GM04504 (cell line): ENCODE measurements around the gene BABAM2.
"Not testable (repeated sequence)": the region's sequence is repeated elsewhere in the genome, so short reads cannot be mapped to it uniquely, and the experiment has no call there.

Experiments used
- DNase-seq: peaks from one replicate; pipeline ENCODE4 v3.0.0-alpha.2; 2012; ENCODE audit warnings: low read depth

Gene BABAM2

GRCh38 chr2:27890146-27890923 is at the start of gene BABAM2, which contains the start of gene RBKS:
TSS of gene BABAM2 (plus strand) at chr2:27890729. CDS start at chr2:27894557, 3,828 bp downstream.
TSS of gene RBKS (minus strand) at chr2:27890387. CDS start at chr2:27890345, 42 bp downstream.
- DNase-seq, result peak; percentile 66

GRCh38 chr2:27842894-27843293 is 47.6 kb upstream of the BABAM2 start:
- no peak for DNase-seq

GRCh38 chr2:27843992-27844391 is 46.5 kb upstream of the BABAM2 start:
- no peak for DNase-seq

- DNase-seq, result no peak
Measured at GRCh38 chr2:27844821-27845255, 45.7 kb upstream of the BABAM2 start.

- DNase-seq, result no peak
Measured at GRCh38 chr2:27847333-27847732, 43.2 kb upstream of the BABAM2 start.

GRCh38 chr2:27849558-27850205 is 40.8 kb upstream of the BABAM2 start:
- no peak for DNase-seq

GRCh38 chr2:27852691-27853090 is 37.8 kb upstream of the BABAM2 start:
- DNase-seq, result no peak

- DNase-seq, result no peak
Measured at GRCh38 chr2:27854229-27854862, 36.2 kb upstream of the BABAM2 start.

GRCh38 chr2:27855476-27855875 is 35.1 kb upstream of the BABAM2 start:
- DNase-seq, result peak; percentile 24

- DNase-seq, result no peak
Measured at GRCh38 chr2:27856386-27856785, 34.1 kb upstream of the BABAM2 start.

GRCh38 chr2:27856956-27857355 is 33.6 kb upstream of the BABAM2 start:
- DNase-seq, result no peak

- DNase-seq, result peak; percentile 54
Measured at GRCh38 chr2:27857417-27858172, 32.9 kb upstream of the BABAM2 start.

- DNase-seq, result peak; percentile 53
Measured at GRCh38 chr2:27860111-27860510, 30.4 kb upstream of the BABAM2 start.

GRCh38 chr2:27863146-27863545 is 27.4 kb upstream of the BABAM2 start:
- DNase-seq, result no peak

- not testable (repeated sequence) for DNase-seq
Measured at GRCh38 chr2:27863955-27864354, 26.6 kb upstream of the BABAM2 start.

- DNase-seq, result no peak
Measured at GRCh38 chr2:27866237-27866636, 24.3 kb upstream of the BABAM2 start.

GRCh38 chr2:27869763-27870162 is 20.8 kb upstream of the BABAM2 start:
- no peak for DNase-seq

GRCh38 chr2:27870724-27871123 is 19.8 kb upstream of the BABAM2 start:
- DNase-seq, result no peak

- DNase-seq, result no peak
Measured at GRCh38 chr2:27871802-27872201, 18.7 kb upstream of the BABAM2 start.

- DNase-seq, result no peak
Measured at GRCh38 chr2:27873091-27873490, 17.4 kb upstream of the BABAM2 start.

- no peak for DNase-seq
Measured at GRCh38 chr2:27875089-27875881, 15.2 kb upstream of the BABAM2 start.
